ENCODE data around the gene CASK. TPM values are rescaled to one million over a fixed set of nuclear protein-coding genes. Genes with fewer than 3 reads are reported as not detected.
"Not testable (repeated sequence)": the region's sequence is repeated elsewhere in the genome, so short reads cannot be mapped to it uniquely, and the experiment has no call there.

Gene CASK
- total and polyA plus RNA-seq, 2 donors from 2014 or later = 15.9 to 58.9 TPM

- Histone ChIP-seq H3K4me3 (ENCODE audit: low read length in 3 of 3) (no peak overlapping the region), H3K9me3 (ENCODE audit: control insufficient read depth in 2 of 3, insufficient read depth in 1 of 3, low read length in 3 of 3) (no peaks in the 10 kb centered on the region), H3K4me1 (ENCODE audit: control insufficient read depth in 2 of 3, insufficient read depth in 2 of 3, low read depth in 1 of 3, low read length in 3 of 3) (no peaks in the 10 kb centered on the region), H3K27ac (ENCODE audit: low read depth in 2 of 2, low read length in 2 of 2) (no peak overlapping the region), H3K36me3 (ENCODE audit: control insufficient read depth in 2 of 3, insufficient read depth in 3 of 3, low read length in 3 of 3) (peaks cover 0 to 3% (median 0%) of the 10 kb centered on the region in 3 donors), H3K9ac (ENCODE audit: low read length in 3 of 3) (no peak overlapping the region), H3K27me3 (ENCODE audit: control insufficient read depth, insufficient read depth, low read length) (peaks cover 3% of the 10 kb centered on the region)
- intact Hi-C loops (cut with DNase I) = no loop called here
- FAIRE-seq = no peak
- DNase-seq = no peak
- no peak for TF ChIP-seq CTCF (IDR thresholded peaks at IDR 0.05; ENCODE audit: borderline replicate concordance, extremely low read depth, insufficient read depth)
These were observed 270.2 kb downstream of the CASK start for GRCh38 chrX:41653125-41653524.

GRCh38 chrX:41646201-41646600 lies 277.2 kb downstream of the CASK start:
- not testable (repeated sequence) for H3K36me3 ChIP-seq (ENCODE audit: control insufficient read depth in 2 of 3, insufficient read depth in 3 of 3, low read length in 3 of 3)

GRCh38 chrX:41634284-41634683 lies 289.1 kb downstream of the CASK start:
- Histone ChIP-seq H3K4me3 (ENCODE audit: low read length in 3 of 3) (no peak overlapping the region), H3K4me1 (ENCODE audit: control insufficient read depth in 2 of 3, insufficient read depth in 2 of 3, low read depth in 1 of 3, low read length in 3 of 3) (no peaks in the 10 kb centered on the region), H3K27me3 (ENCODE audit: control insufficient read depth, insufficient read depth, low read length) (no peaks in the 10 kb centered on the region), H3K9ac (ENCODE audit: low read length in 3 of 3) (no peak overlapping the region), H3K9me3 (ENCODE audit: control insufficient read depth in 2 of 3, insufficient read depth in 1 of 3, low read length in 3 of 3) (no peaks in the 10 kb centered on the region), H3K27ac (ENCODE audit: low read depth in 2 of 2, low read length in 2 of 2) (no peak overlapping the region), H3K36me3 (ENCODE audit: control insufficient read depth in 2 of 3, insufficient read depth in 3 of 3, low read length in 3 of 3) (no peaks in the 10 kb centered on the region)
- FAIRE-seq (no peak), DNase-seq (no peak)
- TF ChIP-seq CTCF (IDR thresholded peaks at IDR 0.05; ENCODE audit: borderline replicate concordance, extremely low read depth, insufficient read depth) = no peak
- intact Hi-C loops (cut with DNase I) = no loop called here

More at GRCh38 chrX:41646201-41646600, 277.2 kb downstream of the CASK start:
- H3K4me3 ChIP-seq (ENCODE audit: low read length in 3 of 3); H3K9me3 ChIP-seq (ENCODE audit: control insufficient read depth in 2 of 3, insufficient read depth in 1 of 3, low read length in 3 of 3); intact Hi-C loops (cut with DNase I); DNase-seq; H3K27me3 ChIP-seq (ENCODE audit: control insufficient read depth, insufficient read depth, low read length); H3K27ac ChIP-seq (ENCODE audit: low read depth in 2 of 2, low read length in 2 of 2); FAIRE-seq; H3K4me1 ChIP-seq (ENCODE audit: control insufficient read depth in 2 of 3, insufficient read depth in 2 of 3, low read depth in 1 of 3, low read length in 3 of 3); H3K9ac ChIP-seq (ENCODE audit: low read length in 3 of 3): not testable (repeated sequence)

GRCh38 chrX:41630091-41630490 lies 293.3 kb downstream of the CASK start:
- Histone ChIP-seq H3K27ac (ENCODE audit: low read depth in 2 of 2, low read length in 2 of 2) (no peak overlapping the region), H3K4me1 (ENCODE audit: control insufficient read depth in 2 of 3, insufficient read depth in 2 of 3, low read depth in 1 of 3, low read length in 3 of 3) (no peaks in the 10 kb centered on the region), H3K36me3 (ENCODE audit: control insufficient read depth in 2 of 3, insufficient read depth in 3 of 3, low read length in 3 of 3) (no peaks in the 10 kb centered on the region), H3K4me3 (ENCODE audit: low read length in 3 of 3) (no peak overlapping the region), H3K9ac (ENCODE audit: low read length in 3 of 3) (no peak overlapping the region), H3K27me3 (ENCODE audit: control insufficient read depth, insufficient read depth, low read length) (no peaks in the 10 kb centered on the region), H3K9me3 (ENCODE audit: control insufficient read depth in 2 of 3, insufficient read depth in 1 of 3, low read length in 3 of 3) (no peaks in the 10 kb centered on the region)
- no peak for DNase-seq
- no peak for FAIRE-seq
- TF ChIP-seq CTCF (IDR thresholded peaks at IDR 0.05; ENCODE audit: borderline replicate concordance, extremely low read depth, insufficient read depth) = no peak
- intact Hi-C loops (cut with DNase I) = no loop called here

All from kidney (tissue), 14 donors.